Epithelial cell of esophagus (primary cell): ENCODE measurements around the gene L3MBTL4.

Experiments
- DNase-seq: peaks from one replicate; pipeline ENCODE4 v3.0.0; 2010; ENCODE audit warnings: low read depth
- H3K4me3 ChIP-seq: 2 replicates; pipeline ENCODE4 v1.5.1; 2011; ENCODE audit warnings: mild to moderate bottlenecking, low read length, control low read depth
- TF ChIP-seq, protein P1 (sequence below): IDR thresholded peaks from 2 replicates; pipeline ENCODE4 v1.5.1; 2011; ENCODE audit warnings: low read depth, mild to moderate bottlenecking, low read length, control low read depth, inconsistent platforms; ENCODE audit not compliant: insufficient read depth; ENCODE audit errors: missing control alignments

Gene L3MBTL4

DNA sequence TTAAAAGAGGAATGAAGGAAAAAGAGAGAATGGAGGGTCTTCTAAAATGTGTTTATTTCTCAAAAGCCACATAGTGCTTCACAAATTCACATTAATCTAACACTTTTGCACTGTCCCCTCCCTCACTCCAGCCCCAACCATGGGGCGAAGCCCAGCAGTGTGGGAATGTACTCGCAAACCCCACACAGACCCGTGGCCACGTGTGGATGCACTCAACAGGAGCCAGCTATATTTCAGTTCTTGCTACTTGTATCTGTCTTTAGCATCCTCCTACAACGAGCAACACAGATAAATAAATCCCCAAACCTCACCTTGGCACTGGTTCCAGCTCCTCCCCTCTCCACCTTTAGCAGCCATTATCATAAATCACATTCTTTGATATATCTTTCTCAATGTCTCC, 427.5 kb downstream of the L3MBTL4 start:
- DNase-seq = no peak
- H3K4me3 ChIP-seq = no peak overlapping the region
- TF ChIP-seq, protein P1, sequence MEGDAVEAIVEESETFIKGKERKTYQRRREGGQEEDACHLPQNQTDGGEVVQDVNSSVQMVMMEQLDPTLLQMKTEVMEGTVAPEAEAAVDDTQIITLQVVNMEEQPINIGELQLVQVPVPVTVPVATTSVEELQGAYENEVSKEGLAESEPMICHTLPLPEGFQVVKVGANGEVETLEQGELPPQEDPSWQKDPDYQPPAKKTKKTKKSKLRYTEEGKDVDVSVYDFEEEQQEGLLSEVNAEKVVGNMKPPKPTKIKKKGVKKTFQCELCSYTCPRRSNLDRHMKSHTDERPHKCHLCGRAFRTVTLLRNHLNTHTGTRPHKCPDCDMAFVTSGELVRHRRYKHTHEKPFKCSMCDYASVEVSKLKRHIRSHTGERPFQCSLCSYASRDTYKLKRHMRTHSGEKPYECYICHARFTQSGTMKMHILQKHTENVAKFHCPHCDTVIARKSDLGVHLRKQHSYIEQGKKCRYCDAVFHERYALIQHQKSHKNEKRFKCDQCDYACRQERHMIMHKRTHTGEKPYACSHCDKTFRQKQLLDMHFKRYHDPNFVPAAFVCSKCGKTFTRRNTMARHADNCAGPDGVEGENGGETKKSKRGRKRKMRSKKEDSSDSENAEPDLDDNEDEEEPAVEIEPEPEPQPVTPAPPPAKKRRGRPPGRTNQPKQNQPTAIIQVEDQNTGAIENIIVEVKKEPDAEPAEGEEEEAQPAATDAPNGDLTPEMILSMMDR = no peak

DNA sequence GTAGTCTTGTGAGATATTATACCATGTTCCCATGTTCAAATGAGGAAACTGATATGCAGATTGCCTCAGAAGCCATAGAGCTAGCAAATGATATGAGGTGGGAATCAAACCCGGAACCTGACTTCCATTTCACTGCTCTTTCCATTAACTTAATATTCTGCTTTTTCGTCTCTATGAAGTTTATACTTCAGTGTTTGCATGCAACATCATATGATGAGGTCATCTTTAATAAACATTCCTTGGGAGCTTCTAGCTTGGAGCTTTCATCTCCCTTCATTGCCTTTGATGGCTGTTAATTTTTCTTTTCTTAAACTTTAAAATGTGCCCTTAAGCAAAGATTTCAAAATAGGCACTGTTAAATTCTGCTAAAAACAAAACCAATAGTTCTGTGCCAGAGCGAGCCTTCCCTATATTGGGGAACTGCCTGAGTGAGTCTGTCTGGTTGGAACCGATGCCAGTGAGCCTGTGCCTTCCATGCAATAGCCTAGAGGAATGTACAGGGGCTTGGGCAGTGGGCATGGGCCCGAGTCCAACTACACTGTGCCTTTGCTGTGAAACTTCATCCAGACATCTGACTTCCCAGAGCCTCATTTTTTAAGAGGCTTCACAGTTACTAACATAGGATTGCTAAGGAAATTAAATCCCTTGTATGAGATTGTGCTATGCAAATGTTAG, 428.3 kb downstream of the L3MBTL4 start:
- TF ChIP-seq, protein P1 = no peak
- DNase-seq = no peak
- no peak overlapping the region for H3K4me3 ChIP-seq

DNA sequence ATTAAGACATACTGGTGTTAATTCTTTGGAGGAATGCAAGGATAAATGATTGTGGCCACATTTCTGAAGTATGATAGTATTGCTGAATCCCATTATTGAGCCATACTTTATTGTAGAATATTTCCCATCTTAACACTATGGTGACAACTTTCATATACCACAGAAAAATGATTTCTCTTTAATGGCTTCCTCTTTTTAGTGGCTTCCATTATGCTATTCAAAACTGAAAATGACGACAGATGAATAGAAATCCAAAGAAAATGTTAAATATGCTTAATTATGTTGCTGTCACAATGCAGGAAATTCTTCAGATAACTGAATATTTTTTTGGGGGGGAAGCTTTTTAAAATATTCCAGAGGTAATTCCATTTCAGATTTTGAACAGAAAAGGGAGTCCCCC, 430.5 kb downstream of the L3MBTL4 start:
- H3K4me3 ChIP-seq = no peak overlapping the region
- no peak for DNase-seq
- TF ChIP-seq, protein P1 = no peak

DNA sequence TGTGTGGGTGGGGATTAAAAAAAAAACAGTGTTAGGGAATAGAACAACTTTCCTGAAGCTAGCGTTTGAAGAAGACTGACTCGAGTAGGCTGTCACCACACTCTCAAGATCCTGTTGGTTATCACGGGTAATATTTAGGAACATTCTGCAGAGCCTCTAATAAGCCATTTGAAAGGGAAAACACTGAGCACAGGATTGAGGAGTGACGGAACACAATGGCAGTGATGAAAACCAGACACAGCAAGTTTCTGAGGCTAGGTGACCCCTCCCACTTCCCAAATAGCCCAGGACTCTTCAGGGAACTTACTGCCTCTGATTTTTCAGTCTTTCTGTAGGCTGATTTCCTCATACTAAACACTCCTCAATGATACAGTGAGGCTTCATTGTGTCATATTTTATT, 431.2 kb downstream of the L3MBTL4 start:
- DNase-seq = no peak
- no peak overlapping the region for H3K4me3 ChIP-seq
- TF ChIP-seq, protein P1 = no peak

DNA sequence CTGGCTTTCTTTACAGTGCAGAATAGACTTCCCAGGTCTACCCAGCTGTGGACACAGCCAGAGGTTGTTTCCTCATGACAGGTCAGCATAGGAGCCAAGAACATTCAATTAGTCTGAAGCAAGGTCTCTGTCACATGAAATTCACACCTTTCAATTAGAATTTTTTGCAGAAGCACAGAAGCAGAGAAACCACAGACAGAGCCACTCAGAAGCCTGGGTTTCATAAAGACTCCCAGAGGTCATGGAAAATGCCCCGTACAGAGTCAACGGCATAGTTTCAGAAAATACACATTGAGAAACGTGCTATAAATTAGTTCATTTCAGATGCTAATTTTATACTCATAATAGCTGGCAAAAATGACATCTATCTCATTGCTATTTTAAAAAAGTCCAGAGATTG, 432.4 kb downstream of the L3MBTL4 start:
- DNase-seq = no peak
- H3K4me3 ChIP-seq = no peak overlapping the region
- TF ChIP-seq, protein P1 = no peak

DNA sequence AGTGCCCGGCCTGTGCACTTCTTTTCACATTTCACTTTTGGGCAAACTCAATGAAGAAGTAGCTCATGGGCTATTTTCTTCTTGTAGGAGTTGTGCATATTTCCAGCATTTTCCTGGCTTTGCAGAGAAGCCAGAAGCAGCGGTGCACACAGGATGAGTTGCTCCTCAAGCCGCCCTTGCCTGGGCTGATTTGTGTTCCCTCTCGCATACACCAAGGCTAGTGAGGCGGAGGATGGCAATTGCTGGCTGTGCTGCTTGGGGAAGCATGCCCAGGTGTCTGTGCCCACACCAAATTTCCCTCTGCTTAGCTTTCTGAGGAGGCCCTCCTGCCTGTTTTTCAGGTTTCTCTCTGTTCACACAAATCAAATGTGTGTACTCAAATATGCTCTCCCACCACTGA, 434.0 kb downstream of the L3MBTL4 start:
- DNase-seq = no peak
- H3K4me3 ChIP-seq = no peak overlapping the region
- TF ChIP-seq, protein P1 = no peak

DNA sequence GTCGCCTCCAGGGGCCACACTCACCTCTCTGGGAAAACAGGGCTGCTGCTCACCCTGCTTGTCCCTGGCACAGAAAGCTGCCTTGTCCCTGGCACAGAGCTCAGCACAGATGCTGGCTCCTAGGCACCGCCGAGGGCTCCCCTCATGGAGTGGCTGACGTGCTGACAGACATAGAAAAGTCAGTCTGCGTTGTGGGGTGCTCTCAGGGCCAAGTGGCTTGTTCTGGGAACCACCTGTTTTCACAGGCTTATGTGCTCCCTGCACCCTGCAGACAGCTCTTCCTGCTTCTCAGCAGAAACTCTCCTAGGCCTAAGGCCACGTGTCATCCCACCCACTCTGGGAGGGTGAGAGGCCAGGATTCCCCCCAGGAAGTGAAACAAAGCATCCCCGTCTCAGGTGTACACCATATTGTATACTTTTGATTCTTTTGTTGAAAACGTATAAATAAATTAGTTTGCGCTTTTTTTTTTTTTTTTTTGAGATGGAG, 434.7 kb downstream of the L3MBTL4 start:
- no peak for DNase-seq
- no peak overlapping the region for H3K4me3 ChIP-seq
- TF ChIP-seq, protein P1 = no peak
